SU-DHL-6 (cell line): Measurements from ENCODE around the gene FBXL16.
"Not testable (repeated sequence)": the region's sequence is repeated elsewhere in the genome, so short reads cannot be mapped to it uniquely, and the experiment has no call there.

Experiments
- H2AFZ ChIP-seq: fragments of 200-600 bp; sonication (generic); 2 replicates; pipeline ENCODE4 v1.6.1; 2014; ENCODE audit warnings: low read depth, mild to moderate bottlenecking, moderate library complexity, mixed read lengths, antibody characterized with exemption, low read length; ENCODE audit not compliant: severe bottlenecking
- H3F3A ChIP-seq: fragments of 200-600 bp; shearing (Covaris generic); 2 replicates; pipeline ENCODE4 v1.6.0; 2016; ENCODE audit warnings: antibody characterized with exemption, mild to moderate bottlenecking; ENCODE audit not compliant: insufficient read depth
- H3K27ac ChIP-seq: fragments of 200-600 bp; sonication (generic); 2 replicates; pipeline ENCODE4 v1.5.1; 2016; ENCODE audit warnings: low read depth, mild to moderate bottlenecking, low read length, moderate library complexity, mixed read lengths
- H3K27me3 ChIP-seq: fragments of 200-600 bp; sonication (generic), shearing (Covaris generic); 2 replicates; pipeline ENCODE4 v1.6.0; 2014; ENCODE audit warnings: mild to moderate bottlenecking, low read length
- H3K36me3 ChIP-seq: fragments of 200-600 bp; sonication (generic); 2 replicates; pipeline ENCODE4 v1.6.1; 2014; ENCODE audit warnings: mild to moderate bottlenecking, low read length, mixed read lengths
- H3K4me2 ChIP-seq: fragments of 300-600, 200-600 bp; shearing (Covaris generic), sonication (generic); 2 replicates; pipeline ENCODE4 v1.6.0; 2014; ENCODE audit warnings: low read length, low read depth, mild to moderate bottlenecking; ENCODE audit not compliant: poor library complexity, severe bottlenecking
- H3K4me3 ChIP-seq: fragments of 200-600 bp; sonication (generic); 2 replicates; pipeline ENCODE4 v1.5.1; 2014; ENCODE audit warnings: antibody characterized with exemption, low read length, mild to moderate bottlenecking, mixed read lengths; ENCODE audit not compliant: insufficient read depth, poor library complexity, severe bottlenecking
- H3K79me2 ChIP-seq: fragments of 200-600 bp; sonication (generic); 2 replicates; pipeline ENCODE4 v1.6.1; 2014; ENCODE audit warnings: mild to moderate bottlenecking, low read length, moderate library complexity; ENCODE audit not compliant: insufficient read depth
- H3K9ac ChIP-seq: fragments of 200-600 bp; sonication (generic); 2 replicates; pipeline ENCODE4 v1.7.0; 2014; ENCODE audit warnings: mild to moderate bottlenecking, low read length
- H3K9me2 ChIP-seq: fragments of 200-600 bp; sonication (generic); replicated peaks from 2 replicates; pipeline ENCODE4 v1.6.1; 2014; ENCODE audit warnings: low read length; ENCODE audit not compliant: insufficient read depth
- H3K9me3 ChIP-seq: fragments of 200-600 bp; sonication (generic); 2 replicates; pipeline ENCODE4 v1.6.1; 2014; ENCODE audit warnings: low read length, mixed read lengths; ENCODE audit not compliant: insufficient read depth
- H4K20me1 ChIP-seq: fragments of 200-600 bp; sonication (generic); 2 replicates; pipeline ENCODE4 v1.6.1; 2014; ENCODE audit warnings: low read depth, mild to moderate bottlenecking, antibody characterized with exemption, low read length, moderate library complexity, mixed read lengths
- CTCF ChIP-seq: fragments of 200-600 bp; sonication (generic); IDR thresholded peaks from one replicate; pipeline ENCODE4 v1.5.1; 2017; ENCODE audit warnings: antibody characterized with exemption, mild to moderate bottlenecking, low read length, moderate library complexity; ENCODE audit not compliant: insufficient read depth, poor library complexity, severe bottlenecking
- EZH2phosphoT487 ChIP-seq: fragments of 200-600 bp; sonication (generic), shearing (Covaris generic); conservative IDR thresholded peaks from 2 replicates; pipeline ENCODE4 v1.6.1; 2018; ENCODE audit warnings: mild to moderate bottlenecking, antibody characterized with exemption, low read length, moderate library complexity, mixed read lengths

The FBXL16 gene

GRCh38 chr16:743794-744500, 38.3 kb upstream of the FBXL16 start:
- Histone ChIP-seq H3K27me3 (no peaks in the 10 kb centered on the region), H3K4me3 (no peak overlapping the region), H3K4me2 (no peak overlapping the region), H3F3A (0 out of 2 replicates have a peak, but pooled peaks cover 4% of the 10 kb centered on the region), H3K79me2 (peaks cover 9% of the 10 kb centered on the region; the same call in 1 of the 2 replicates), H2AFZ (no peak overlapping the region), H3K9me2 (no peaks in the 10 kb centered on the region), H3K36me3 (no peaks in the 10 kb centered on the region), H3K27ac (no peak overlapping the region), H3K9me3 (no peaks in the 10 kb centered on the region), H4K20me1 (no peaks in the 10 kb centered on the region), H3K9ac (no peak overlapping the region)
- TF ChIP-seq EZH2phosphoT487 (no peak), CTCF (no peak)

- not testable (repeated sequence) for H3K9me2 ChIP-seq, H3K4me3 ChIP-seq, H3K79me2 ChIP-seq, H3K4me2 ChIP-seq, H3K36me3 ChIP-seq, H3K9me3 ChIP-seq, H4K20me1 ChIP-seq, H3K9ac ChIP-seq, H2AFZ ChIP-seq, H3K27me3 ChIP-seq, H3K27ac ChIP-seq
- H3F3A ChIP-seq = 0 out of 2 replicates have a peak, but pooled peaks cover 10% of the 10 kb centered on the region
Observed at GRCh38 chr16:742894-743293, 37.3 kb upstream of the FBXL16 start.

- Histone ChIP-seq H3K4me2 (no peak overlapping the region), H3K27ac (no peak overlapping the region), H4K20me1 (no peaks in the 10 kb centered on the region), H2AFZ (no peak overlapping the region), H3K79me2 (peaks cover 9% of the 10 kb centered on the region; the same call in 1 of the 2 replicates), H3K36me3 (no peaks in the 10 kb centered on the region), H3K9ac (no peak overlapping the region), H3K9me3 (no peaks in the 10 kb centered on the region), H3K27me3 (no peaks in the 10 kb centered on the region), H3K4me3 (no peak overlapping the region), H3K9me2 (no peaks in the 10 kb centered on the region), H3F3A (peaks cover 13% of the 10 kb centered on the region)
- TF ChIP-seq CTCF (no peak), EZH2phosphoT487 (no peak)
Observed at GRCh38 chr16:741986-742629, 36.5 kb upstream of the FBXL16 start.
